GM18909 (cell line): ENCODE data around the gene MFF.
"Not testable (repeated sequence)": the region's sequence is repeated elsewhere in the genome, so short reads cannot be mapped to it uniquely, and the experiment has no call there.

Source experiments
- ATAC-seq: cut with Tn5 transposase; IDR thresholded peaks from one replicate; pipeline ENCODE4 v1.9.1; 2021; ENCODE audit warnings: mild to moderate bottlenecking; ENCODE audit not compliant: unreplicated experiment, poor library complexity

Gene MFF

DNA sequence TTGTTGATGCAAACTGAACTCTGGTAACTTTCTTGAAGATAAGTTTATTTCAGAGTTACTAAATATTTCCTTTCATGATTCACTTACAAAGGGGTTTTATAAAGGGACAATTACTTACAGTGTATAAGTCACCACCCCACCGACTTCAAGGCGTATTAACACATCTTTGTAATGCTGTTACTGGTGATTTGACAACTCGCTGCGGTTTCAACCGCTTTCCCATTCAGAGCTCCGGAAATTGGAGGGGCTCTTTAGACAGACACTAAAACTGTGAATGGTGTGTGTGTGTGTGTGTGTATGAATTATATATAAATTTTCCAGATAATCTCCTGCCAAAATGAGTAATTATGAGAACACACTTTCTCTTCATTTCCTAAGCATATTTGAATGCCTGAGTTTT is 49.1 kb downstream of the MFF start:
- no peak for ATAC-seq

DNA sequence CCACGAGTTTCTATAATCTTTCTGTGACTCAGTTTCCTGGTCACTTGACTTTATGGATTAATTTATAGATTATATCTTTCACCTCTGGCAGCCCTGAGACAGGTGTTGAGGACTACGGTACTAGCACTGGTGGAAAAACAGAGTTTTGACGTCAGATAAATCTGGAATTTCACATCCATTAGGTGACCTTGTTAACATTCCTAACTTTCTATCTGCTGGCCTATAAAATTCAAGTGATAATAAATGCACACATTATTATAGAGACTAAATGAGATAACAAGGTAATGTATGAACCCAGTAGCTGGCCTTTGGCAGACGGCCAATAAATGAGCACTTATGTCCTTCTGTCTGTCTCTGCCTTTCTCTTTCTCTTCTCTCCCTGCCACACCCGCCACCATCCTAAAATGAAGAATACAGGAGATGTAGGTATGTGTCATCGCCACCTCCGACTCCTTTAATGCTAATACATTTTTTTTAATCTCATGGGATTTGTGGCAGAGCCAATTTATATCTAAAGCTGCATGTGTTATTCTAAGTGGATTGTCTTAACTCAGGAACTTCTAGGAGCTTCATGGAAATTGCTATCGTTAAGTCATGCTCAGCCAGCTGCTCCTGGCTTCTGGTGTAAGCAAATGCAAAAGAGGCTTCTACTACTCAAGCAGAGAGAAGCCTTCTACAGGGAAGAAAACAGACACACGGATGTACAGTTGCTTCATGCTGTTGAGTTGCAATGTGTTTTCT is 51.8 kb downstream of the MFF start:
- no peak for ATAC-seq

DNA sequence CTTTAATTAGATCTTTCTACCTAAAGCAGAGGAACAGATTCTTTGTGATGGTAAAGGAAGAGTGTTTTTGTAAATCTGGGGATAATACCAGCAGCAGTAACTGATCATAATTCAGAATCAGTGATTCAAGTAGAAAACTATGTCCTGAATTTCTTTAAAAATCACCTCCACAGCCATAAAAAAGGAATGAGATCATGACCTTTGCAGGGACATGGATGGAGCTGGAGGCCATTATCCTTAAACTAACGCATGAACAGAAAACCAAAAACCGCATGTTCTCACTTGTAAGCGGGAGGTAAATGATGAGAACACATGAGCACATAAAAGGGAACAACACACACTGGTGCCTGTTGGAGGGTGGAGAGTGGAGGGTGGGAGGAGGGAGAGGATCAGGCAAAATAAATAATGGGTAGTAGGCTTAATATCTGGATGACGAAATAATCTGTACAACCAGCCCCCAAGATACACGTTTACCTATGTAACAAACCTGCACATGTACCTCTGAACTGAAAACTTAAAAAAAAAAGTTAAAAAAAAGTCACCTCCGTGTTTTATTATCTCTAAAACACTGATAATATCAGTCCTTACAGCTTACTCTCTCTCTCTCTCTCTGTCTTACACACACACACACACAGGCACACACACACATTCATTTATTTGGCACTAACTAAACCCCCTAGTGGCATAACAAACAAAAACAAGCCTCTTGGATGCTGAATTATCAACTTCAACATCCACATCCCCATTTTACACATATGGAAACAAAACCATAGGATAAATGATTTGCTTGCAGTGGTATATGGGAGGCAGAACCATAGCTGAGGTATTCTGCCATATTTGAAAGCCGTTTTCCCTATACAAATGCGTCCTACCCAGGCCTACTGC is 52.7 kb downstream of the MFF start:
- ATAC-seq, result no peak

GRCh38 chr2:227378371-227378782 is 53.3 kb downstream of the MFF start:
- ATAC-seq, result no peak

DNA sequence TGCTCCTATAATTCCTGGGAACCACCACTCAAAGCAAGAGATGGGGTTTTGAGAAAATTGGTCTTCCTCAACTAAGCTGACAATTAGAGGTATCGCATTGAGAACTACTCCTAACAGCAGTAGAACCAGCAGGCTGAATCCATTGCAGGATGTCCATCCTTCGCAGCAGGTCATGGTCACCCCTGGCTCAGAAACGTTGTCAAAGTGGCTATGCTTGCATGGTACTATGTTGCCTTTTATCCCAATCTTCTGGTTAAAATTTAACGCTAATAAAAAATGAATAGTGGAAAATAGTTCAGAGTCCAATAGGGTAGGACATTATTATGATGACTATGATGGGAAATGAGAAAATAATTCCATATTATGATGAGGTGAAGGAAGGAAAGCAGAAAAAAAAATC is 54.0 kb downstream of the MFF start, which contains the start of gene TM4SF20:
Gene TM4SF20, minus strand, starts transcription at position 212 of the 400 bp plus-strand sequence. Its CDS starts 38 bp downstream, at position 174.
- ATAC-seq, result no peak

GRCh38 chr2:227382241-227382835 is 57.3 kb downstream of the MFF start:
- not testable (repeated sequence) for ATAC-seq

DNA sequence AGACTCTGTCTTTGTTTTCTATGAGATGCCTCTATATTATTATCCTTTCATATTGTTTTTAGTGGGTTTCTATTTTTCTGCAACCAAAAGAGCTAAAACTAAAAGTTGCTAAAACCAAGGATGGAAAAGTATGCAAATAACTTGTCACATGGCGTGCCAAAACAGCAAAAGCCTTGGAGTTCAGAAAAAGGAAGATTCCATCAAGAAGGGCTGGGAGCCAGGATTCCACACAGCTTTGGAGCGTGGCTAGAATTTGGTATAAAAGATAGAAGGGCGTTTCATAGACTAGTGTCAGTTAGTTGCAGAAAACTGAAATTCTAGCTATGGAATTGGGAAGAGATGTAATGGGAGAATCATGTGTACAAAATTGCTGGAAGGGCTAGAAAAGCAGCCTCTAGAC is 58.6 kb downstream of the MFF start:
- no peak for ATAC-seq

DNA sequence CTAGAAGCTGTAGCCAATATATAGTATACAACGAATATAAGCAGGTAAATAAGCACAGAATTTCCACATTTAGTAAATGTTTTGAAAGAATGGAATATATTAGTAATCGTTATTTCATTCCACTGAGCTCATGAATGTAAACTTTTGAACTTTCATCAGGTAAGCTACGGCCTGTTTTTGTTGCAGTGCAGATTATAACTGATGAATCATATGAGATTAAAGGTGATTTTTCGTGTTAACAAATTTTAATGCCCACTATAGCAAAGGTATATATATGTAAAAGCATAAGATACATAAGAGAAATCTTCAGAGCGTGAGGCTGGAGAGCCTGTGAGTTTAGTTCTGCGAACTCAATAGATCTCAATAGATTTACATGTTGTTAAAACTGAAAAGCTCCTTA is 61.6 kb downstream of the MFF start:
- ATAC-seq, result no peak

DNA sequence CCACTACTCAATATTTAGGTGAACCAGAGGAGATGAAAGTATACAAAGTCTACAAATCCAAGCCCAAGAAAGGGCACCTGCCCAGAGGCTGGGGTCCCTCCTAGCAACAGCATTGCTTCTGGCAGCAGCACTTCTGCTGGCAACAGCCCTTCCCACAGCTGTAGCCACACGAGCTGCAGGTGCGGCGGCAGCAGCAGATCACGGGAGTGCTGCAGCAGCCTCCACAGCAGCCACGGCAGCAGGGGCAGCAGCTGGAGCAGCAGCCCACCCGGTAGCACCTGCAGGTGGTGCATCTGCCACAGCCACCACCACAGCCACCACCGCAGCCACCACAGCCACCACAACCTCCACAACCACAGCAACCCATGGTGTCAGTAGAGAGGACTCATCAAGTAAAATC is 62.5 kb downstream of the MFF start, which contains the start of gene SCYGR1:
Gene SCYGR1, minus strand, starts transcription at position 367 of the 400 bp plus-strand sequence. Its CDS starts 0 bp downstream, at position 367.
- not testable (repeated sequence) for ATAC-seq

DNA sequence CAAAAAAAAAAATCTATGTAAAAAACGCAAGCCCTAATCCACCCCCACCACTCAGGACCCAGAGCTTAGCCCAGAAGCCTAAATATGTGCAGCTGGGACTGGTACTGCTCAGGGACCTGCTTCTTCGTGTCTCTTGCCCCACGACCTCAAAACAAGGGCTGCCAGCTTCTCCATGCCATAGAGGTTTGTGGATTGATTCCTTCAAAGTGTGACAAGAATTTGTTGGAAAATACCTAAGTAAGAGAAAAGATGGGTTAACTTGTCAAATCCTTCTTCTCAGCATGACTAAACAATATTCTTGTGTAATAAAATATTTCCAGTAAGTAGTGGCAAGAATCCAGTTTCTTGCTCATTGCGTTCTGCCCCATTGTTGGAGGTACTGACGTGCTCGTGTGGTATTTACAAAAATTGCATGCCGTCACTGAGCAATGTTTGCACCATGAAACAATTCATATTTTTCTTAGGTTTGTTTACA is 63.5 kb downstream of the MFF start:
- no peak for ATAC-seq

DNA sequence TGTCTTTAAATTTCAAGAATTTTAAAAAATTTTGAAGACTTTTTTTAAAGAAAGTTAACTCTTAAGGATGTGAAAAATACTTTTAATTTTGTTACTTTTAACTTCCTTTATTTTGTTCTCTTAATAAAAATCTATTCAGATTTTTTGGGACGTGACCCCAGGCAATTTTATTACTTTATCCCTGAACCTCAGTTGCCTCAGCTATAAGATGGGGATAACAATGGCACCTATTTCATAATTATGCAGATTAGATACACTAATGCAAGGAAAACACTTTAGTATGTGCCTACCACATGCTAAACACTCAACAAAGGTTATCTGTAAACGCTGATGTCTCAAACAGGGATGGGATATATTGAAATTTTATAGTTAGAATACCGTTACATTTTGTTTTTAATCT is 64.2 kb downstream of the MFF start:
- no peak for ATAC-seq

GRCh38 chr2:227389661-227390060 is 64.6 kb downstream of the MFF start:
- ATAC-seq, result no peak

- no peak for ATAC-seq
Observed at GRCh38 chr2:227390468-227391256, 65.6 kb downstream of the MFF start.

- no peak for ATAC-seq
Observed at GRCh38 chr2:227394401-227394800, 69.3 kb downstream of the MFF start.

DNA sequence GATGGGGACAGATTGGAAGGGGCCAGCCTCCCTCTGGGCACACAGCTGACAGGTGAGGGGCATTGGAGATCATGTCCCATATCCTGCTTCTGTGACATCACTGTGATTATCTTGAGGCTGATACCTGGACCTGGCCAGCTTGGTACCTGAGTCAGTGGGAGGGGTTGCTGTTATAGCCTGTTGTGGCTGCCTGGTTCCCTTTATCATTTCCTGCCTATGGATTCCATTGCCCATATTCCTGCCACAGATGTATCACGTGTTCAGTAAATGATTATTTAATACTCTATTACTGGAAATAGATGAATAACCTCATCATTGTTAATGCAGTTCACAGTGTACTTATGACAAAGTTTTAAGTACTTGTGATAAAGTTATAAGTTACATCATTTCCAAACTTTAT is 70.5 kb downstream of the MFF start:
- ATAC-seq, result no peak

DNA sequence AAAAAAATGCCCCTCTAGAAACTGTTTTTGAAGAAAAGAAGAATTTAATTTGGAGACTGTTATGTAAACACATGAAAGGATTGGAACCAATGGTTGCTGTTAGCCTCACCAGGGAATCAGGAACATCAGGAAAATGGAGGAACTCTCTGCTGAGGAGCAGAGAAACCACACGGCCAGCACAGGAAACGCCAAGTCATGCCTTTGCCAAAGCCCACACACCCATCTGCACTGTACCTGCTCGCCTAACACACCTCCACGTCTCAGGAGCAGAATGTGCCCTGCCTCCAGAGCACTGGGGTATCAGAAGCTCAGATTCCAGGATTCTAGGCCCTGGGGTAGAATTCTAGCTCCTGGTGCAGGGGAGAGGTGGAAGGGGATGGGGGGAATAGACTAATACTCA is 72.5 kb downstream of the MFF start:
- ATAC-seq, result no peak

DNA sequence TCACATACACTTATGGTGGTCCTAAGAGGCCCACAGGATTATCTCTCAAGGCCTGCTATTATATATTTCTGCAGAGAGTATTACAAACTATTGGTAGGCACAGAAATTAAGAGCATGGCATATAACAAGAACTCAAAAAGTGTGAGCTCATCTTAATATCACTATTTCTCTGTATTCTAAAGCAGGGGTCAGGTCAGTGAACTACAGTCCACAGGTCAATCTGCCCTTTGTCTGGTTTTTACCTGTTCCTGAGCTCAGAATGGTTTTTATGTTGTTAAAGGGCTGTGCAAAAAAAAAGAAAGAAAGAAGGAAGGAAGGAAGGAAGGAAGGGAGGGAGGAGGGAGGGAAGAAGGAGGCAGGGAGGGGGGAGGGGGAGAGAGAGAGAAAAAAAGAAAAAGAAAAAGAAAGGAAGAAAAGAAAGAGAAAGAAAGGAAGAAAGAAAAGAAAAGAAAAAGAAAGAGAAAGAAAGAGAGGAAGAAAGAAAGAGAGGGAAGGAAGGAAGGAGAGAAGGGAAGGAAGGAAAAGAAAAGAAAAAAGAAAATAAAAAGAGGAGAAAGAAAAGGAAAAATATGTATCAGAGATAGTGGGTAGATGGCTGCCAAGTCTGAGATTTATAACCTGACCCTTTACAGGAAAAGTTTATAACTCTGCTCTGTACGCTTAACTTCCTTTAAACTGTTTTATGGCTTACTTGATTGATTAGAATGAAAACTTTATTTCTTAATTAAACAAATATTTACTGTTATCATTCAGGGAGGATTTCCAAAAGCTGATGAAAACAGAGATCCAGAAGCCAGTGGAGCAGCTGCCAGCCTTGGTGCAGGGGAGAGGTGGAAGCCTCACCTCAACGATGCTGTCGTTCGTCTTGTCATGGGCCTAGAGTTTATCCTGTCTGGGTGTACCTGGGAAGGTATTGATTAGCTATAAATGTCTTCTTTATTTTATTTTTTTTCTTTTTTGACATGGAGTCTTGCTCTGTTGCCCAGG is 73.9 kb downstream of the MFF start:
- ATAC-seq, result no peak

DNA sequence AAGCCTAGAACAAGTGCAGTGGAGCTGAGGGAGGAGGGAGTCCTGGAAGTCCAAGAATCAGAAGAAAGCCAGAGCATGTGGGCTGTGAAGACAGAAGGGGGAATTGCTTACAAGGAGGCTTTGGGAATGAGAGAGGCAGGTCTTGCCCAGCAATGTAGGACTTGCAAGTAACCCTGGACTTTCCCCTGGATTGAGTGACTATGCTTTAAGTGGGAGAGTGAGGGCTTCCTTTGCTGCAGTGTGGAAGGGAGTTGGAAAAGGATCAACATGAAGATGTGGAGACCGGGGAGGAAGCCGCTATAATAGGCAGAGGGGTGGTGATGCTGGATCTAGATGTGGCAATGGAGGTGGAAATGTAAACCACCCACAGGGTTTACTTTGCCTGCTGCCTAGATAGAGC is 76.5 kb downstream of the MFF start:
- ATAC-seq, result no peak

GRCh38 chr2:227402321-227402720 is 77.3 kb downstream of the MFF start:
- ATAC-seq, result no peak
